Activated effector memory CD4-positive, alpha-beta T cell treated with anti-CD3 and anti-CD28 coated beads, Interleukin-2, amount 50 U/mL, for 16 hours (primary cell): ENCODE measurements around the gene ITGAE.
A peak's percentile ranks its signal among the peaks of the same experiment; 100 is the strongest.
"Not testable (repeated sequence)": the region's sequence is repeated elsewhere in the genome, so short reads cannot be mapped to it uniquely, and the experiment has no call there.

Experiments used
- DNase-seq: peaks from one replicate; pipeline ENCODE4 v3.0.0-alpha.2; 2020

Gene ITGAE, protein sequence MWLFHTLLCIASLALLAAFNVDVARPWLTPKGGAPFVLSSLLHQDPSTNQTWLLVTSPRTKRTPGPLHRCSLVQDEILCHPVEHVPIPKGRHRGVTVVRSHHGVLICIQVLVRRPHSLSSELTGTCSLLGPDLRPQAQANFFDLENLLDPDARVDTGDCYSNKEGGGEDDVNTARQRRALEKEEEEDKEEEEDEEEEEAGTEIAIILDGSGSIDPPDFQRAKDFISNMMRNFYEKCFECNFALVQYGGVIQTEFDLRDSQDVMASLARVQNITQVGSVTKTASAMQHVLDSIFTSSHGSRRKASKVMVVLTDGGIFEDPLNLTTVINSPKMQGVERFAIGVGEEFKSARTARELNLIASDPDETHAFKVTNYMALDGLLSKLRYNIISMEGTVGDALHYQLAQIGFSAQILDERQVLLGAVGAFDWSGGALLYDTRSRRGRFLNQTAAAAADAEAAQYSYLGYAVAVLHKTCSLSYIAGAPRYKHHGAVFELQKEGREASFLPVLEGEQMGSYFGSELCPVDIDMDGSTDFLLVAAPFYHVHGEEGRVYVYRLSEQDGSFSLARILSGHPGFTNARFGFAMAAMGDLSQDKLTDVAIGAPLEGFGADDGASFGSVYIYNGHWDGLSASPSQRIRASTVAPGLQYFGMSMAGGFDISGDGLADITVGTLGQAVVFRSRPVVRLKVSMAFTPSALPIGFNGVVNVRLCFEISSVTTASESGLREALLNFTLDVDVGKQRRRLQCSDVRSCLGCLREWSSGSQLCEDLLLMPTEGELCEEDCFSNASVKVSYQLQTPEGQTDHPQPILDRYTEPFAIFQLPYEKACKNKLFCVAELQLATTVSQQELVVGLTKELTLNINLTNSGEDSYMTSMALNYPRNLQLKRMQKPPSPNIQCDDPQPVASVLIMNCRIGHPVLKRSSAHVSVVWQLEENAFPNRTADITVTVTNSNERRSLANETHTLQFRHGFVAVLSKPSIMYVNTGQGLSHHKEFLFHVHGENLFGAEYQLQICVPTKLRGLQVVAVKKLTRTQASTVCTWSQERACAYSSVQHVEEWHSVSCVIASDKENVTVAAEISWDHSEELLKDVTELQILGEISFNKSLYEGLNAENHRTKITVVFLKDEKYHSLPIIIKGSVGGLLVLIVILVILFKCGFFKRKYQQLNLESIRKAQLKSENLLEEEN

GRCh38 chr17:3800362-3801271, at the start of gene ITGAE:
TSS of gene ITGAE (minus strand) at chr17:3801188. CDS start at chr17:3801144, 44 bp downstream.
- DNase-seq = no peak

DNA sequence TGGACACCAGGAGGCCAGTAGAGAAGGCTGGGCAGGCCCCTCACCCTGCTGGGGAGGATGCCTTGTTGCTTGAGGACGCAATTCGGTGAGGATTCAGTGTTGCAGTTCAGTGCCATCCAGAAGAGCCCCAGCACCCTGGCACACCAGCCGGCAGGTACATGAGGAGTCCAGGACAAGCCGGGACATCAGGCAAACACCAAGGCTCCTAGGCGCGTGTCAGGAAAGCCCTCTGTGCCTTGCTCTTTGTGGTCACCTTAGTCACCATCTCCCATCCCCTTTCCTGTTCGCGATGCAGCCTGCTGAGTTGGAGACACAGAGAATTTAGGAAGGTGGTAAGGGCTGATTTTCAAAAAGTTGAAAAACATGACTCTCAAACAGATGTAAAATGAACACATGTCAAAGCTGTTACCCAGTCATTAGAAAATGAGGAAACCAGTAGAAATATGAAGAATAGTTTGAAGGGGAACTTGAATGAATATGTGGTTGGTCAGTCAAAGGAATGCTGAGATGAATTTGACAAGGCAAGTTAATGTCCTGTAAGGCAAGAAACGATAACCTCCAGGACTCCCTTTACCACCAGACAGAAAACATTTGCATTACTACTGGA, 47.3 kb upstream of the ITGAE start:
- no peak for DNase-seq

DNA sequence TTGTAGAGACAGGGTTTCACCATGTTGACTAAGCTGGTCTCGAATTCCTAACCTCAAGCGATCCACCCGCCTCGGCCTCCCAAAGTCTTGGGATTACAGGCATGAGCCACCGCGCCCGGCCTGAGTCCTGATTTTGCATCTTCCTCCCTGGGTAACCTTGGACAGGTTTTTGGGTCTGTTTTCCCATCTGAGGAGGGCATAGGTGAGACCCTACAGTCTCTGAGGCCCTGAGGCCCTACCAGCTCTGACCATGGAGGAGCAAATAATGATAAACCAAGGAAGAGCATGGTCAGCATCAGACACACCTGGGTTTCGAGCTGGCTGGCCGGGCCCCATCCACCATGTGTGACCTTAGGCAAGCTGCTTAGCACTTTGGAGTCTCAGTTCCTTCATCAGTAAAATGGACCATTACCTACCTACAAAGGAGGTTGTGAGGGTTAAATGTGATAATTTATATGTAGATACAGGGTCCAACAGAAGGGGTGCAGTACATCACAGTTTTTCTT, 46.2 kb upstream of the ITGAE start:
- no peak for DNase-seq

DNA sequence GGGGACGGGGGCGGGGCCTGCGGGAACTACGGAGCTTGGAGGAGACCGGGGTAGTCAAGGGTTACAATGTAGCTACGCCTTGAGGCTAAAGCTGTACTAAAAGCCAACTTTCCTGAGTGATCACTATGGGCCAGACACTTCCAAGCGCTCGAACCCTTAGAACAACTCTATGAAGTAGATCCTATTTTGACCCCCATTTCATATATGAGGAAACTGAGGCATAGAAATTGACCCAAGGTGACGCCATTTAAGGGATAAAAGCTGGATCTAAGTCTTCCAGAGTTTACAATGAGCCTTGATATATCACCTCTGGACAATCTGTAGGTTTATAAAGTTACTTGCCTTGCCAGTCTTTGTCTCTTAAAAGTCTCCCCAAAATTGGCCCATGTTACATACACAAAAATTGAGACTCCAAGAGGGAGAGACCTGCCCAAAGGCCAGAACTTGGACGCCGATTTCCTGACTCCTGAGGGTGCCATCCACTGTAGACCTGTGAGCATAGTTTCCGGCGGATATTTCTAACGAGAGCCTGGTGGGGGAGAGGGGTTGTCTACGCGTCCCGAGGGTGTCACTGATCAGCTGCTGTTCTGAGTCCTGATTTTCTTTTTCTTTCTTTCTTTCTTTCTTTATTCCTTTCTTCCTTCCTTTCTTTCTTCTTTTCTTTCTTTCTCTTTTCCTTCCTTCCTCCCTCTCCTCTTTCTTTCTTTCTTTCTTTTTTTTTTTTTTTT, 45.6 kb upstream of the ITGAE start:
- no peak for DNase-seq

DNA sequence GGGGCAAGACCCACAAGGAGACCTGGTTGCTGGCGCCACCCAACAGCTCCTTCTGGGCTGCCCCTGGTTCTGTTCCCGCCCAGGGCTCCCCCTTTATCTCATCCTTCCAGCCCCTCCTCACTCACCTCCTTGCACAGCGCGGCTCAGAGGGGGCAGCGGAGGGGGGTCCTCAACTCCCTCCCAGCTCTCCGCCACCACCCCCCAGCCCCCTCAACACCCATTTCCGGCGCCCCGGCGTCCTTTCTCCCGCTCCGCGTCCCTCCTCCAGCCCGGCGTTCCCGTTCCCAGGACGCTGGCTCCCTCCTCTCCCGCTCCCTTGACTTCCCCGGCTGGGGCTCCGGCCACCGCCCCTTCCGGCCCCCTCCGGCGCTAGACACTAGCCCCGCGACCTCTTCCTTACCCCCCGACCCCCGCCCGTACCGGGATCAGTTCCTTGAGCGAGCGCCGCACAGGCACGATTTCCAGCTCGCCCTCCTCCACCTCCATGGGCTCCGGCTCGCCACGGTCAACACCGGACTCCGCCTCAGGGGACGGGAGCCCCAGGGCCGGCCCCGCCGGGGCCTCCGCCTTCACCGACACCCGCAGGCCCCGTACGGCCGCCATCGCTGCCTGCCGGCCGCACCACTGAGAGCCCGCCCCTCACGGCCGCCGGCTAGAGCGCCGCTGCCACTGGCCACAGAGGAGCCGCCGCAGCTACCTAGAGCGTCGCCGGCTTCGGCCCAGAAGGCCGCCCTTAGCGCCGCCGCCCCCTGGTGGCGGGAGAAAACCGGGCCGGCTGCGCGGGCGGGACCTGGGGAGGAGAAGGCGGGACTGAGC, 44.8 kb upstream of the ITGAE start, which contains the start of gene NCBP3:
Gene NCBP3, minus strand, starts transcription at position 626 of the 816 bp plus-strand sequence. Its CDS starts 23 bp downstream, at position 603.
- peak; percentile 97 for DNase-seq

GRCh38 chr17:3845291-3845620, 44.3 kb upstream of the ITGAE start:
- DNase-seq = peak; percentile 76

DNA sequence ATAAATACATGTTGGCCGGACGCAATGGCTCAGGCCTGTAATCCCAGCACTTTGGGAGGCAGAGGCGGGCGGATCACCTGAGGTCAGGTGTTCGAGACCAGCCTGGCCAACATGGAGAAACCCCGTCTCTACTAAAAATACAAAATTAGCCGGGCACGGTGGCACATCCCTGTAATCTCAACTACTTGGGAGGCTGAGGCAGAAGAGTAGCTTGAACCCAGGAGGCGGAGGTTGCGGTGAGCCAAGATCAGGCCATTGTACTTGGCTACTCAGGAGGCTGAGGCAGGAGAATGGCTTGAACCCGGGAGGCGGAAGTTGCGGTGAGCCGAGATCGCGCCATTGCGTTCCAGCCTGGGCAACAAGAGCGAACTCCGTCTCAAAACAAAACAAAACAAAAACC, 43.6 kb upstream of the ITGAE start:
- DNase-seq = not testable (repeated sequence)

DNA sequence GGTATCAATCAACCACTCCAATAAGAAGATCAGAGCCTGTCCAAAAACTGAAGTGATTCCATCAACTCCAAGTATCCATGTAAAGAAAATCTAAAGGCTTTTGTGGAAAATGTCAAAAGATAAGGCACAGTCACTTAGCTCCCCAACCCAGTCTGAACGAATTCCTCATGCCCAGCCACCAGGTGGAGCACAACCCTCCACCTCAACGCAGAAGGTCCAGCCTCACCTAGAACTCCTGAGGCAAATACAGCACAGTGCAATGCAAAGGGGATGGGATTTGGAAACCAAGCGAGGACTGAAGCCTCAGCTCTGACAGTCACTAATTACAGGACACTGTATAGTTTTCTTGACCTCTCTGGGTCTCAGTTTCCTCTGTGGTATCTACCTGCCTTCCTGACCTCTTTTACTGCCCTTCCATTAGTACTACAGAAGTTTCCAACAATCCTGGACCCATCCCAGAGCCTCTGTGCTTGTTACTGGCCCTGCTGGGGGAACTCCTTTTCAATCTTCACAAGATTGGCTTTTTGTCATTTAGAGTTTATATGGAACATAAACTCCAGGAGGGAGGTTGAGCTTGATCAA, 43.0 kb upstream of the ITGAE start:
- peak; percentile 81 for DNase-seq

GRCh38 chr17:3838206-3838605, 37.2 kb upstream of the ITGAE start:
- DNase-seq = no peak

DNA sequence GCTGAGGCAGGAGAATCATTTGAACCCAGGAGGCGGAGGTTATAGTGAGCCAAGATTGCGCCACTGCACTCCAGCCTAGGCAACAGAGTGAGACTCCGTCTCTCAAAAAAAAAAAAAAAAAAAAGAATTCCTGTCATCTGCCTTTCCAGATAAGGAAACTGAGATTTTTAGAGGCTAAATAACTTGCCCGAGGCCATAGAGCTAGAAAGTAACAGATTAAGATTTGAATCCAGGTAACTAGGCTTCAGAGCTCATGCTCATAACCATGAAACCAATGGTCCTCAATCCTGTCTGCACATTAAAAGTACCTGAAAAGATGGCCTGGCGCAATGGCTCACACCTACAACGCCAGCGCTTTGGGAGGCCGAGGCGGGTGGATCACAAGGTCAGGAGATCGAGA, 35.6 kb upstream of the ITGAE start:
- no peak for DNase-seq

DNA sequence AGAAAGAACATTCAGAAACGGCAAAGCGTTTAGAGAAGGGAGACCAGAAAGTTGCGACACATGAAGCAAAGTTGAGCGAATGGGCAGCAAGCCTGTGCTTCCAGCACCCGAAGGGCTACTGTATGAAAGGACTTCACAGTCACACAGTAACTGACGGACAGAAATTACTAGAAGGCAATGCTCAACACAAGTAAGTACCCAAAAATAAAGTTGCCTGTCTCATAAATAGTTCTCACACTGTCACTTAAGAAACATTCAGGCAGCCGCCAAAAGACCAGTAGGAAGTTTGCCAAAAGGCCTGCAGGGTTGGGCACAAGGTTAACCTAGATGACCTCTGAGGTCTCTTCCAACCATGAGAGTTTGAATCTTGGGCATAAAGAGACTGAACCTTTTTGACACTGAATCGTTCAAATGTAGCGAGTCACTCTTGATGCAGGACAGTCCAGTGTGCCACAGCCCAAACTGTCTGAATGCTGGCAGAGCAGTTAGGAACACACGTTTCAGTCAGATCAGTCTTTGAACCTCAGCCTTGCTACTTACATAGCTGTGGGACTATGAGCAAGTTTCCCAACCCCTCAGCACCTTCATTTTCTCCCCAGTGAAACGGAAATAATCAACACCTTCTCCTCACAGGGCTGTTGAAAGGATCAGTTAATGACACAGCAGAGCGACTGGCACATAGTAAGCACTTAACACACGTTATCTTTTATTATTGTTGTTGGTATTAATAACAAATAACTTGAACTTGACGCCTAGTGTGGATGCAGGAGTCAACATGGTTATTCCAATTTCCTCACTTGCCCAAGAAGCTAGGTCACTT, 34.6 kb upstream of the ITGAE start:
- no peak for DNase-seq

- DNase-seq = no peak
Observed at GRCh38 chr17:3834811-3835210, 33.8 kb upstream of the ITGAE start.

DNA sequence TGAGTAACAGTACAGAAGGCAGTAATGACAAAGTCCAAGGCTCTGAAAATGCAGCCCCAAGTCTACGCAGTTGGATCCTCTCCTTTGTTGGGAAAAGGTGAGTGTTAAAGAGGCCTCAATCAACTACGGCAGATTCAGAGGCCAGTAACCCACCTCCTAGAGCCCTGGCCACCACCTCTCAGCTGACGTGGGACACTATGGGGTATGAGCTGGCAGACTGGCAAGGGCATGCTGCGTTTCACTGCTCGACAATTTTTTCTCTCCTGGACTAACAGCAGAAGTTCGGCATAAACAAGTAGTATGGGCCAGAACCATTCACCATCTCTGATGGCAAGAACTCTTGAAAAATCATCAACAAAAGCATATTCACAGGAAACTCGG, 27.9 kb upstream of the ITGAE start:
- no peak for DNase-seq

GRCh38 chr17:3828151-3828851, 27.3 kb upstream of the ITGAE start:
- no peak for DNase-seq

GRCh38 chr17:3827124-3827773, 26.3 kb upstream of the ITGAE start:
- DNase-seq = peak; percentile 84

DNA sequence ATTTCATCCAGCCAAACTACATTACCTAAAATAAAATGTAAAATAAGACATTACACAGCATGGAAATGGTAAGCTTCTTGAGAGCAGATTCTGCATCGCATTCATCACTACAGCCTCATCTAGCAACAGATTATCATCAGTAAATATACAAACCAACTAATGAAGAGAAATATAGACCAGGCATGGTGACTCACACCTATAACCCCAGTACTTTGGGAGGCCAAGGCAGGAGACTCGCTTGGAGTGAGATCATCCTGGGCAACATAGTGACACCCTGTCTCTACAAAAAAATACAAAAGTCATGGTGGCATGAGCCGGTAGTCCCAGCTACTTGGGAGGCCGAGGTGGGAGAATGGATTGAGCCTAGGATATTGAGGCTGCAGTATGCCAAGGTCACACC, 25.2 kb upstream of the ITGAE start:
- no peak for DNase-seq

DNA sequence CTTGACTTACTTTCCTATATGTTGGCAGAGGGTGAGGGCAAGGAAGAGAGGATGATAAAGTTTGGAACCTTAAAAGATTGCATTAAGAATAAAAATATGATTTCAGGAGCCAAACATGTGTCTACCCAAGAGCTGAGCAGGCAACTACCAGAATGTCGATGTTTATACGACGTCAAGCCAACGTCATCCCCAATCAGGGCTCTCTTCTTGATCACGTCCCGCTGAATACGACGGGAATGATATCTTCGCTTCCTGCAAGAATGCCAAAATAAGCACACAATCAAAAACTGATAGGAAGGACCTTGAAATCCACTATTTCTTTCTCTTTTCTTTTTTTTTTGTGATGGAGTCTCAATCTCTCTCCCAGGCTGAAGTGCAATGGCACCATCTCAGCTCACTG, 20.1 kb upstream of the ITGAE start:
- no peak for DNase-seq

GRCh38 chr17:3818786-3819185, 17.8 kb upstream of the ITGAE start:
- DNase-seq = no peak
